Spleen (tissue), 11 donors: ENCODE results near the gene MARK2. TPM values are rescaled to one million over a fixed set of nuclear protein-coding genes. Genes with fewer than 3 reads are reported as not detected.

Experiments used
- DNase-seq: peaks from one replicate; pipeline ENCODE4 v3.0.0-alpha.2; 2020
- H3K27ac ChIP-seq, 8 donors: fragments of 200-600 bp; sonication (generic) in 7 of 8; 1 replicate in 4 of 8; 2 replicates in 4 of 8; pipeline versions ENCODE4 v1.5.0 to v1.8.0; 2016 to 2021; ENCODE audit warnings: inconsistent platforms in 4 of 8, mild to moderate bottlenecking in 4 of 8, moderate library complexity in 1 of 8
- H3K27me3 ChIP-seq, 7 donors: fragments of 200-600 bp; sonication (generic) in 6 of 7; replicated peaks in 1 of 7; 1 replicate in 4 of 7; 2 replicates in 3 of 7; pipeline versions ENCODE4 v1.5.0 to v1.8.0; 2016 to 2021; ENCODE audit warnings: inconsistent platforms in 3 of 7, mild to moderate bottlenecking in 1 of 7
- H3K36me3 ChIP-seq, 6 donors: fragments of 200-600 bp; sonication (generic) in 5 of 6; 1 replicate in 4 of 6; 2 replicates in 2 of 6; pipeline versions ENCODE4 v1.5.0 to v1.8.0; 2016 to 2021; ENCODE audit warnings: inconsistent platforms in 2 of 6
- H3K4me1 ChIP-seq, 6 donors: fragments of 200-600 bp; sonication (generic) in 5 of 6; 1 replicate in 3 of 6; 2 replicates in 3 of 6; pipeline versions ENCODE4 v1.5.0 to v1.8.0; 2016 to 2021; ENCODE audit warnings: inconsistent platforms in 3 of 6
- H3K4me3 ChIP-seq, 8 donors: fragments of 200-600 bp; sonication (generic) in 7 of 8; 1 replicate in 4 of 8; 2 replicates in 4 of 8; pipeline versions ENCODE4 v1.5.0 to v1.8.0; 2016 to 2021; ENCODE audit warnings: inconsistent platforms in 4 of 8, mild to moderate bottlenecking in 4 of 8, moderate library complexity in 2 of 8
- H3K9me3 ChIP-seq, 8 donors: fragments of 200-600 bp; sonication (generic) in 7 of 8; 1 replicate in 4 of 8; 2 replicates in 4 of 8; pipeline versions ENCODE4 v1.5.0 to v1.8.0; 2016 to 2021; ENCODE audit warnings: inconsistent platforms in 4 of 8
- POLR2A ChIP-seq, 3 donors: fragments of 450-650 bp; IDR thresholded peaks; one replicate each; pipeline ENCODE4 v1.5.1; 2017; ENCODE audit warnings: antibody characterized with exemption in 3 of 3, mild to moderate bottlenecking in 1 of 3
- POLR2AphosphoS5 ChIP-seq, 3 donors: sonication (generic); formaldehyde crosslinking; IDR thresholded peaks; one replicate each; pipeline ENCODE4 v1.5.1; 2017; ENCODE audit warnings: antibody characterized with exemption in 3 of 3
- WGBS, 5 donors: extraction: QIAGEN DNeasy Blood & Tissue Kit in 3 of 5; methylation state at CpG; one replicate each; pipeline versions ENCODE4 v1.1.5 to v1.1.7; 2013 to 2018; 5-methylcytosine and 5-hydroxymethylcytosine counted together
- intact Hi-C: fragments of 100-400 bp; cut with DNase I; formaldehyde crosslinking; loops from one replicate; pipeline ENCODE4 v1.15.0; 2023; ENCODE audit warnings: low total_unique reads
- polyA plus RNA-seq, 3 donors: library from polyadenylated mRNA; stranded (reverse); fragments of 200-250 nt; gene quantifications; one replicate each; pipeline ENCODE4 v1.2.1, GENCODE V29; 2013
- total RNA-seq, 7 donors: library from RNA; depleted of rRNA in 3 of 7; stranded (reverse); fragments of >200 nt in 3 of 7; fragmentation: NEBNext Ultra II Directional in 4 of 7; extraction: Animal tissue kit (Norgen Biotek cat#: 25700) in 4 of 7; gene quantifications; one replicate each; pipeline versions ENCODE4 v1.1.0 to v1.2.1, GENCODE V29; 2016 to 2021
- TF ChIP-seq, protein P1 (sequence below), 11 experiments: fragments of 200-600 bp in 7 of 11; fragments of 450-650 bp in 4 of 11; sonication (generic) in 4 of 11; IDR thresholded peaks in 8 of 11; conservative IDR thresholded peaks in 3 of 11; 1 replicate in 7 of 11; 2 replicates in 4 of 11; pipeline versions ENCODE4 v1.4.0 to v1.8.0; 2016 to 2021; ENCODE audit warnings: antibody characterized with exemption in 11 of 11, inconsistent platforms in 4 of 11, mild to moderate bottlenecking in 1 of 11
- donor health status: healthy with polysubstance abuse.
- donor health status: DM: no; HTN: no; CAD: no; lungs with moderate emphysema.
- donor health status: DM: no; HTN: no; CAD: no.
- donor health status: Bipolar disorder and iron deficiency.
- donor health status: healthy.
- donor health status: DM: no; HTN: no; CAD: no.
- donor health status: DM: yes; HTN: yes; CAD: no.

The MARK2 gene
- total and polyA plus RNA-seq, 10 donors: 6.9 to 67.3 (median 45.3) TPM

DNA sequence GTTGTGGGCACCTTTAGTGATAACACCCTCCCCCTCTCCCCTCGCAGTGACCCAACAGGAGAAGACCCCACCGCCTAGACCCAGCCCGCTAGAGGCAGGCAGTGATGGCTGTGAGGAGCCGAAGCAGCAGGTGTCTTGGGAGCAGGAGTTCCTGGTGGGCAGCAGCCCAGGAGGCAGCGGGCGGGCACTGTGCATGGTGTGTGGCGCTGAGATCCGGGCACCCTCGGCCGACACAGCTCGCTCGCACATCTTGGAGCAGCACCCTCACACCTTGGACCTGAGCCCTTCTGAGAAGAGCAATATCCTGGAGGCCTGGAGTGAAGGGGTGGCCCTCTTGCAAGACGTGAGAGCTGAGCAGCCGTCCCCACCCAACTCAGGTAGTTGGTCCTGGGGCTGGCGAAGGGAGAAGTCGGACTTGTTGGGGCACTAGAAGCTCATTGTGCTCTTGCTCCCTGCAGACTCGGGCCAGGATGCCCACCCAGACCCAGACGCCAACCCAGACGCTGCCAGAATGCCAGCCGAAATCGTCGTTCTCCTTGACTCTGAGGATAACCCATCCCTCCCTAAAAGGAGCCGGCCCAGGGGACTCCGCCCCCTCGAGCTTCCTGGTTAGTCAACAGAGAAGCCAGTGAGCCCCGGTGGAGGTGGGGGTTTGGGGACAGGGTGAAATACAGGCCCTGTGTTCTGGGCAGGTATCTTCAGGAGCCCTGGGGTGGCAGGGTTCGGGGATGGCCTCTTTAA, 21.0 kb upstream of the MARK2 start:
- Histone ChIP-seq H3K4me3 (no peak overlapping the region), H3K36me3 (peaks cover 0 to 69% (median 51%) of the 10 kb centered on the region in 6 donors), H3K27me3 (no peaks in the 10 kb centered on the region), H3K9me3 (no peaks in the 10 kb centered on the region), H3K27ac (no peak overlapping the region), H3K4me1 (peaks cover 15 to 38% (median 22%) of the 10 kb centered on the region in 6 donors)
- intact Hi-C loops: no loop called here
- WGBS, 5 donors: 89 to 95% (median 92%) methylated on average over 24 to 27 of the region's 27 CpGs
- no peak for DNase-seq
- TF ChIP-seq POLR2A (IDR thresholded peaks at IDR 0.05): no peak
- TF ChIP-seq POLR2AphosphoS5 (IDR thresholded peaks at IDR 0.05): no peak
- TF ChIP-seq, protein P1, sequence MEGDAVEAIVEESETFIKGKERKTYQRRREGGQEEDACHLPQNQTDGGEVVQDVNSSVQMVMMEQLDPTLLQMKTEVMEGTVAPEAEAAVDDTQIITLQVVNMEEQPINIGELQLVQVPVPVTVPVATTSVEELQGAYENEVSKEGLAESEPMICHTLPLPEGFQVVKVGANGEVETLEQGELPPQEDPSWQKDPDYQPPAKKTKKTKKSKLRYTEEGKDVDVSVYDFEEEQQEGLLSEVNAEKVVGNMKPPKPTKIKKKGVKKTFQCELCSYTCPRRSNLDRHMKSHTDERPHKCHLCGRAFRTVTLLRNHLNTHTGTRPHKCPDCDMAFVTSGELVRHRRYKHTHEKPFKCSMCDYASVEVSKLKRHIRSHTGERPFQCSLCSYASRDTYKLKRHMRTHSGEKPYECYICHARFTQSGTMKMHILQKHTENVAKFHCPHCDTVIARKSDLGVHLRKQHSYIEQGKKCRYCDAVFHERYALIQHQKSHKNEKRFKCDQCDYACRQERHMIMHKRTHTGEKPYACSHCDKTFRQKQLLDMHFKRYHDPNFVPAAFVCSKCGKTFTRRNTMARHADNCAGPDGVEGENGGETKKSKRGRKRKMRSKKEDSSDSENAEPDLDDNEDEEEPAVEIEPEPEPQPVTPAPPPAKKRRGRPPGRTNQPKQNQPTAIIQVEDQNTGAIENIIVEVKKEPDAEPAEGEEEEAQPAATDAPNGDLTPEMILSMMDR (IDR thresholded peaks at IDR 0.05 in 8 of 11, conservative IDR thresholded peaks at IDR 0.05 in 3 of 11): no peak

DNA sequence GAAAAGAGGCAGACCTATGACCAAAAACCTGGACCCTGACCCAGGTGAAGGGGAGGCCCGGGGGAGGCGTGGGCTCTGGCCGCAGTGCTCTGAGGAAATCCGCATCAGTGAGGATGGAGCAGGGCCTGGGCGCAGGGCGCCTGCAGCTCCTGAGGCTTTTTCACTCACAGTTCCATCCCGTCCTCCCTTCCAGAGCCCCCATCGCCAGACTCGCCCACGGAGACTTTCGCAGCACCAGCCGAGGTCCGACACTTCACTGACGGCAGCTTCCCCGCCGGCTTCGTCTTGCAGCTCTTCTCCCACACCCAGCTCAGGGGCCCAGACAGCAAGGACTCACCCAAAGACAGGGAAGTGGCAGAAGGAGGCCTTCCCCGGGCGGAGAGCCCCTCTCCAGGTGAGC, 20.3 kb upstream of the MARK2 start:
- WGBS, 5 donors: 90 to 95% (median 94%) methylated on average over 19 of the region's 19 CpGs
- no peak for DNase-seq
- peaks cover 0 to 76% (median 56%) of the 10 kb centered on the region in 6 donors for H3K36me3 ChIP-seq

DNA sequence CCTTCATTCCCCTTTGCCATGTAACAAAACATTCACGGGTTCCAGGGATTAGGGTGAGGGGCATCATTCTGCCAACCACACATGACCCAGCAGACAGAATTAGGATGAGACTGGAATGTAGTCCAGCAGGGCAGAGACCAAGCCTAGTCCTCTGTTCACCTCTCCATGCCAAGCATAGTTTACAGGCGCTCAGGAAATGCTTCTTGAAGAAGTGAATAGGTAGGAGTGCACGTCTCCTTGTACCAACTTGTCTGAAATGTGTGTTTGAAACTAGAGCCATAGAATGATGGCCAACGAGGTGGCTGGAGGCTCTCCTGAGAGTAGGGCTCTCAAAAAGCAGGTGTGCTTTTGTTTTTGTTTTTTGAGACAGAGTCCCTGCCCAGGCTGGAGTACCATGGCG, 17.5 kb upstream of the MARK2 start:
- H3K27ac ChIP-seq: no peak overlapping the region
- 89 to 94% (median 92%) methylated on average over 5 of the region's 5 CpGs for WGBS, 5 donors
- no peak overlapping the region for H3K4me3 ChIP-seq
- H3K4me1 ChIP-seq: peaks cover 0 to 7% (median under 1%) of the 10 kb centered on the region in 6 donors
- intact Hi-C loops: no loop called here
- no peaks in the 10 kb centered on the region for H3K27me3 ChIP-seq
- no peaks in the 10 kb centered on the region for H3K9me3 ChIP-seq
- no peak for TF ChIP-seq POLR2AphosphoS5 (IDR thresholded peaks at IDR 0.05)
- TF ChIP-seq, protein P1 (IDR thresholded peaks at IDR 0.05 in 8 of 11, conservative IDR thresholded peaks at IDR 0.05 in 3 of 11): no peak
- TF ChIP-seq POLR2A (IDR thresholded peaks at IDR 0.05): no peak
- H3K36me3 ChIP-seq: peaks cover 0 to 100% (median 69%) of the 10 kb centered on the region in 6 donors
- no peak for DNase-seq

More for the DNA sequence above, 20.3 kb upstream of the MARK2 start:
- H3K4me3 ChIP-seq: no peak overlapping the region
- no peak overlapping the region for H3K27ac ChIP-seq
- TF ChIP-seq POLR2AphosphoS5 (IDR thresholded peaks at IDR 0.05) (no peak), POLR2A (IDR thresholded peaks at IDR 0.05) (no peak)
- TF ChIP-seq, protein P1 (IDR thresholded peaks at IDR 0.05 in 8 of 11, conservative IDR thresholded peaks at IDR 0.05 in 3 of 11): no peak
- peaks cover 15 to 35% (median 21%) of the 10 kb centered on the region in 6 donors for H3K4me1 ChIP-seq
- H3K27me3 ChIP-seq: no peaks in the 10 kb centered on the region
- no peaks in the 10 kb centered on the region for H3K9me3 ChIP-seq
- intact Hi-C loops: no loop called here

DNA sequence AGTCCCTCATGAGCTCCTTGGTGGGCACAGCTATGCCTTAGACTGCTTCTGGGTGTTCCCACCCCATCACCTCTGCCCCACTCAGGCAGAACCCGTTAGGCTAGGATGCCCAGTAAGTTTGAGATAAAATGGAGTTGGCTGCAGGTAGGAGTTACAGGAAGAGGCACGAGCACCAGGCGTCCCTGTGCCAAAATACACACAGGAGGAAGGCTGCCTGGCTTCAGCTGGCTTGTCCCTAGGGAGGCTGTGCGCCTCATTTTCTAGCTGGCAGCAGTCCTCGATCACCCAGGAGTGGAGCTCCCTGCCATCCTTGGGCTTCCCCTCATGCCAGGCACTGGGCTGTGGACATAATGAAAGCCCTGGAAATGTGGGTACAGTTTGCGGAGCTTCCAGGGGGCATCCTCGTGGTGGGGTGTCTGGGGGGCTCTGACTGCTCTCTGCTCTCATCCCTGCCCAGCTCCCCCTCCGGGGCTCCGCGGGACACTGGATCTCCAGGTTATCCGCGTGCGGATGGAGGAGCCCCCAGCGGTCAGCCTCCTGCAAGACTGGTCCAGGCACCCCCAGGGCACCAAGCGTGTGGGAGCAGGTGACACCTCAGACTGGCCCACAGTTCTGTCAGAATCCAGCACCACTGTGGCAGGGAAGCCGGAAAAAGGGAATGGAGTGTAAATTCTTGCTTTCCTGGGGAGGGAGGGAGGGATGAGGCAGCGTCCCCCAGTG, 12.3 kb upstream of the MARK2 start:
- no peaks in the 10 kb centered on the region for H3K27me3 ChIP-seq
- DNase-seq: no peak
- 84 to 92% (median 91%) methylated on average over 10 to 17 of the region's 17 CpGs for WGBS, 5 donors
- H3K27ac ChIP-seq: no peak overlapping the region
- intact Hi-C loops: no loop called here
- H3K4me1 ChIP-seq: no peaks in the 10 kb centered on the region
- TF ChIP-seq POLR2AphosphoS5 (IDR thresholded peaks at IDR 0.05): peak in 1 of 3 donors; percentile 16
- TF ChIP-seq, protein P1 (IDR thresholded peaks at IDR 0.05 in 8 of 11, conservative IDR thresholded peaks at IDR 0.05 in 3 of 11): no peak
- H3K36me3 ChIP-seq: peaks cover 0 to 79% (median 39%) of the 10 kb centered on the region in 6 donors
- H3K9me3 ChIP-seq: no peaks in the 10 kb centered on the region
- no peak overlapping the region for H3K4me3 ChIP-seq
